Bladder microvascular endothelial cell (primary cell): ENCODE results near the gene CLTB. TPM values are rescaled to one million over a fixed set of nuclear protein-coding genes. Genes with fewer than 3 reads are reported as not detected.

Source experiments
- total RNA-seq: library from RNA; depleted of rRNA; stranded (reverse); fragments of >200 nt; gene quantifications from 2 replicates; pipeline ENCODE4 v1.2.3, GENCODE V29; 2014

Gene CLTB, protein sequence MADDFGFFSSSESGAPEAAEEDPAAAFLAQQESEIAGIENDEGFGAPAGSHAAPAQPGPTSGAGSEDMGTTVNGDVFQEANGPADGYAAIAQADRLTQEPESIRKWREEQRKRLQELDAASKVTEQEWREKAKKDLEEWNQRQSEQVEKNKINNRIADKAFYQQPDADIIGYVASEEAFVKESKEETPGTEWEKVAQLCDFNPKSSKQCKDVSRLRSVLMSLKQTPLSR
- 88.4 and 171 TPM in 2 replicates for total RNA-seq

DNA sequence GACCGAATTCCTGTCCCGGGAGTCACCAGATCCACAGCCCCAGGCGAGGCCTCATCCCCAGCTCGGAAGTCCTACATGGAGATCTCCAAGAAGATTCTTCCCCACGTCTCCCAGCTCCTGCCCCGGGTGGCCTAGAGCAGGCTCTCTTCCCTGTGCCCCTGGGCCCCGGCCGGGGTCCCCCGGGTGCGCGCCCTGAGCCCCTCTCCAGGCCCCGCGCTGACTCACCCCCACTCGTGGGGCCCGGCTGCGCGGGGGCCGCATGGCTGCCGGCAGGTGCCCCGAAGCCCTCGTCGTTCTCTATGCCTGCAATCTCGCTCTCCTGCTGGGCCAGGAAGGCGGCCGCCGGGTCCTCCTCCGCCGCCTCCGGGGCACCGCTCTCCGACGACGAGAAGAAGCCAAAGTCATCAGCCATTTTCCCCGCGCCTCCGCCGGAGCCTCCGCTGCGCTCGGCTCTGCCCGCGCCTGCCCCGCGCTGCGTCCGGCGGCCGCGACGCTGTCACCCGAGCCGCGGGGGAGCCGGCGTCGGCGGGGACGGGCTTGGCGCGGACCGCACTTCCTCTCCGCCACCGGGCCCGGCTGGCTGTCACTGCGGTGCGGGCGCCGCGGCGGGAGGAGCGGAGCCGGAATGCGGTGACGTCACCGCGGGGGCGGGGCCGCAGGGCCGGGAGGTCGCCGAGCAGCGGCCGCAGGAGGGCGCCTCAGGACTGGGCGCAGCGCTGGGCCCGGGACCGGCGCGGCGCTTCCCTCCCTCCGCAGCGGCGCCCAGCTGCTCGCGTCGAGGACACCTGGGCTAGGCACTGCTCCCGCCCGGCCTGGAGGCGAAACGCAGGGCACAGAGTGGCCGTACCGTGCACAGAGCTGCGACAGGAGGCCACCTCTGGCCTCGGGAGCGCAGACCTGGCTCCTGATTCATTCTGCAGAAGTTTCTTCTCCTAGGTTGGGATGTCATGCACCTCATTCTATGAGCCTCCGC, at the start of gene CLTB:
TSS of gene CLTB (minus strand) at position 588 of the 973 bp plus-strand sequence. CDS start at position 412, 176 bp downstream.

DNA sequence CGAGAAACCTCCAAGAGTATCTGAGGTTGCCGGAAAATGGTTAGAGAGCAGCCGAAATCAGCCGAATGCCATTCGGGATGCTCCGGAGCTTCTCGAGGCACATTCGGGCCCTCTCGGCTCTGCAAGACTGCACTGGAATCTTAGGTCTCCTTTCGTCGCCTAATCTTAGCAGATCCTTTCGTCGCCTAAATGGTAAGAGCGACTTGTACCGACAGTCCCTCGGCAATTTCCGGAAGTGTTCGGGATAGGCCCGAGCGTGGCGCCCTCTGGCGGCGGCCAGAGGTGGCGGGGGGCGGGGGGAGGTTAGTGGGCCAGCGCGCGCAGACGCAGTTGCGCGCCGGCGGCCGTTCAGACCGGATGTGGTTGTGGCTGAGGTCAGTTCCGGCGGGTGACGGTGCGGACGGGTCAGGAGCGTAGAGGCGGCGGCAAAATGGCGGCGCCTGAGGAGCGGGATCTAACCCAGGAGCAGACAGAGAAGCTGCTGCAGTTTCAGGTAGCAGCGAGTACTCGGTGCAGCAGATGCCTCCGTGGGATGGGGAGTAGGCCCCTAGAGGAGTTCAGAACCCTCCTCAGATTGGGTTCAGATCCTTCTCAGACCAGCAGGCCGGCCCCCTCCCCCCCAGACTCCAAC, 31.8 kb upstream of the CLTB start, which contains the start of gene FAF2:
TSS of gene FAF2 (plus strand) at position 408 of the 631 bp plus-strand sequence. CDS start at position 431, 23 bp downstream.

DNA sequence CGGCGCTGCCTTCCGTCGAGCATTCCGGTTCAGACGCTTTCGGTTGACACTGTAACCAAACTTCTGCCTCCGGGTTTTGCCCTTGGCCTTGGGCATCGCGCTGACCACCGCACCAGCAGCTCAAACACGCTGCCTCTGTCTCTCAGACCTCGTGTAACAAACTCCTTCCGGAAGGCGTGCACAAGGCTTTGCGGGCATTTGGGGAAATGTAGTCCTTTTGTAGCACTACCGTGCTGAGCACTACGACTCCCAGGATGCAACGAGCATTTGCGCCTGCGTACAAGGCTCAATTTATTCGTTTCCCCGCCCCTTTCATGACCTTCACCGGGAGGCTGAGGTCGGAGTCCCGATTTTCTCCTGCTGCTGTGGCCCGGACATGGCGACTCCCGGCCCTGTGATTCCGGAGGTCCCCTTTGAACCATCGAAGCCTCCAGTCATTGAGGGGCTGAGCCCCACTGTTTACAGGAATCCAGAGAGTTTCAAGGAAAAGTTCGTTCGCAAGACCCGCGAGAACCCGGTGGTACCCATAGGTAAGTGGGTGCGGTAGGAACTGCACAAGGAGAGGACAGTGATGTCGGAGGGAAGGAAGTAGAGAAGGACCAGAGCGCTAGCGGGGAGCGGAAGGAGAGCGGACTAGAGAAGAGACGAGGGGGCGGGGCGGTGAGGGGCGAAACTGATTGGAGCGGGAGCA, 27.8 kb downstream of the CLTB start, which contains the start of the genes HIGD2A and NOP16:
TSS of gene HIGD2A (plus strand) at position 308 of the 691 bp plus-strand sequence. CDS start at position 377, 69 bp downstream.
TSS of gene NOP16 (minus strand) at position 155 of the 691 bp plus-strand sequence. CDS start at position 96, 59 bp downstream.

DNA sequence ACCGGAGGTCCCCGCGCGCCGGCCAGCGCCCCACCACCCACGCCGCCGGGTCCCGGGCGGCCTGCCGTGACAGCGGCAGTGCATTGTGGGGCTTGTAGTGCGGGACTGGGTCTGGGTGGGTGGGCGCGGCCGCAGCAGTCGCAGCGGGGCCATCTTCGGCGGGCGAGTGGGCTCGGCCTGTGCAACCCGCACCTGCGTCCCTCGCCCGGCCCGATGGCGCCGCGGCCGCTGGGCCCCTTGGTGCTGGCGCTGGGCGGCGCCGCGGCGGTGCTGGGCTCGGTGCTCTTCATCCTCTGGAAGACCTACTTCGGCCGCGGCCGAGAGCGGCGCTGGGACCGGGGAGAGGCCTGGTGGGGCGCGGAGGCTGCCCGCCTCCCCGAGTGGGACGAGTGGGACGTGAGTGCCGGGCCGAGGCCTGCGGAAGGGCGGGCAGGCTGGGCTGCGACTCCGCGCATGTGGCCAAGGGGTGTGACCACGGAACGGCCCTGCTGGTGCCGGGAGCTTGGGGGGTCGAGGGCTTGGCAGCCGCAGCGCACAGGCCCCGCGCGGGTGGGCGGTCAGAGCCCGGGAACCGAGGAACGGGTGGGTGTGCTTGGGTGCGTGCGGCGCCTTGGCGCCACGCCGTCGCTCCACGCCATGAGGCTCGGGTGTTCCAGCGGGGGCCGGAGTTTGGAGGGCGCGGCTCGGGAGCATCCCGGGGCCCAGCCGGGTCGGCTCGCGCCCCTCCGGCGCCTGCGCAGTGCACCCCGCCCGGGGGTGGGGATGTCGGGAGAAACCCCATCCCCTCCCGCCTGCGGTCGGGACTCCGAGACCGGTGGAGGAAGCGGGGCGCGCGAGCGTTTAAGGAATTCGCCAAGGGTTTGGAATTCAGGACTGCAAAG, 50.7 kb downstream of the CLTB start, which contains the start of gene ARL10:
TSS of gene ARL10 (plus strand) at position 137 of the 881 bp plus-strand sequence. CDS start at position 214, 77 bp downstream.

DNA sequence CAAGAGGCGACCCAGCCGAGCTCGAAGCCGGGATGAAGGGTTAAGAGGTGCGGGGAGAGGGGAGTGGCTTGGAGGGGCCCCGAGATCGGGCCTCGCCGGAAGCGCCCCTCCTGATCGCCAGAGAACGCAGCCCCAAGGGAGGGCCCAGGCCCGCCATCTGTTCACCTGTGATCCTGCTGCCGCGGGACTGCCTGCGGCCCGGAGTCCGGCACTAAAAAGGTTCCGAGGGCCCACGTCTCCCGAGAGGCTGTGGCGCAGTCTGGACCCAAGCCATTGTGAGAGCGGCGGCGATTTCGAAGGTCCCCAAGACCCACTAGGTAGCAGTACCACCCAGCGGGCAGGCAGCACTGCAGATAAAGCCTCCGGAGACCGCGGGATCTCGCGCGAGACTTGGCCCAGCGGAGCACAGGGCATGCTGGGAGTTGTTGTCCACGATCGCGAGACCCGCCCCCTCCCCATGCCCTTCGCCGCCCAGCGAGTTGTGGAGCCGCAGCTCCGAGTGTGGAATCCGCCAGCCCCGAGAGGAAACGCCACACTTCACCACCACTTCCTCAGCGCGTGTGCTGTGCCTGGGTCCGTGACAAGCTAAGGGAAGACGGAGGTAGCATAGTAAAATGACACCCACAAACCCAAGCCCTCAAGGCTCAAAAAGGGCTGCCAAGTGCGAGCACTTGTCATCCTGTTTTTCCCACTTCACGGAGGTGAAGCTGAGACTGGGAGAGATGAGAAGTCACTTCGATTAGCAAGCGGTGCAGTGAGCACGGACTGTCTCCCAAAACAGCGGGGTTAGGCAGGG, 54.7 kb downstream of the CLTB start, which contains the start of gene KIAA1191:
TSS of gene KIAA1191 (minus strand) at position 328 of the 796 bp plus-strand sequence. CDS start 2,256 bp downstream, outside the sequence.

Other genes with a start within 250 kb of the CLTB start
- gene SIMC1, start 178.1 kb downstream of the CLTB start, total RNA-seq, result 1.5 and 5.0 TPM in 2 replicates
- gene KIAA1191, start 54.8 kb downstream of the CLTB start, total RNA-seq, result 53.3 and 79.9 TPM in 2 replicates
- 5.8 and 19.7 TPM in 2 replicates for gene ARL10, start 51.1 kb downstream of the CLTB start, total RNA-seq
- gene NOP16, start 27.9 kb downstream of the CLTB start, total RNA-seq, result 15.9 and 19.8 TPM in 2 replicates
- 20.6 and 27.6 TPM in 2 replicates for gene HIGD2A, start 27.8 kb downstream of the CLTB start, total RNA-seq
- 24.3 and 66.0 TPM in 2 replicates for gene FAF2, start 31.8 kb upstream of the CLTB start, total RNA-seq
- gene RNF44, start 120.9 kb upstream of the CLTB start, total RNA-seq, result 1.6 and 8.5 TPM in 2 replicates
- gene CDHR2, start 132.8 kb upstream of the CLTB start, total RNA-seq, result under 0.01 TPM in 1 of 2 replicates, not detected in the other
- gene GPRIN1, start 193.6 kb upstream of the CLTB start, total RNA-seq, result 2.9 and 6.0 TPM in 2 replicates
- gene SNCB, start 214.0 kb upstream of the CLTB start, total RNA-seq, result 0.16 and 1.1 TPM in 2 replicates
- gene EIF4E1B, start 214.1 kb upstream of the CLTB start, total RNA-seq, result not detected in 2 replicates
- 39.7 and 55.1 TPM in 2 replicates for gene TSPAN17, start 230.9 kb upstream of the CLTB start, total RNA-seq